B cell (primary cell): ENCODE data around the gene ASIC3.

Experiments
- EZH2 ChIP-seq: IDR thresholded peaks from 2 replicates; pipeline ENCODE4 v1.6.1; 2012; ENCODE audit warnings: borderline replicate concordance, low read depth, mild to moderate bottlenecking, moderate library complexity, low read length; ENCODE audit not compliant: insufficient read depth, poor library complexity, severe bottlenecking
- TF ChIP-seq, protein P1 (sequence below): fragments of 200-600 bp; IDR thresholded peaks from one replicate; pipeline ENCODE4 v1.8.0; 2022; ENCODE audit warnings: antibody characterized with exemption, mild to moderate bottlenecking

DNA sequence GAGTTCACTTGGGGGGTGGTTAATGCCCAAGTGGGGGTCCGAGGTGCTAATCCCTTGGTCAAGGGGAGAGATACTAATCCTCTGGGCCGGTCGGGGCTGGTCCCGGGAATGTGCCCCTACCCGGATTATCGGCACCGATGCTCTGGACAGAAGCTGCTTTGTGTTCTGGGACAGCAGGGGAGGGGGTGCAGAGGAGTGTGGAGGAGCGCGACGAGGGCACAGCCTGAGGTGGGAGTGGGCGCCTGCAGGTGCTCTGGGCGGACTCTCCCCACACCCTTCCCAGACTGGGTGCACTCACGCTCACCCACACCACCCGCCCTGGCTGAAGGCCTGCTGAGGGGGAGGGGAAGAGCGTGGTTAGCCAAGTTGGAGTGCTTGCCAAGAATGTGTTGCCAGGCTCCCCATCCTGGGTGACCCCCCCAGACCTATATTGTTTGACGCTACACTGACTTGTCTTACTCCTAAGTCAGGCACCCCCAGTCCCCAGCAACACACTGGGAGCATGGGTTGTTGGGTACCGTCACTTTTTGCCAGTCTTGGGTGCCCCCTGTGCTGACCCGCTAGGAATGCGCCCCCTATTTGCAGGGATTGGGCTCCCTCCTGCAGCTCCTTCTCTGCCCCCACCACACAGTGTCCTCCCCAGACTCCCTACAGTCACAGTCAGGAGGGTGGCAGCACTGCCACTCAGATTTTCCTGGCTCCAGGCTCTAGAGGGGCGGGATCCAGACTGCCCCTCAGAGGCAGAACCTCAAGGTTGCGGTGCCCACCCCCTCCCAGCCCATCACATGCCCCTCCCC lies 12.3 kb downstream of the ASIC3 start:
- TF ChIP-seq, protein P1, sequence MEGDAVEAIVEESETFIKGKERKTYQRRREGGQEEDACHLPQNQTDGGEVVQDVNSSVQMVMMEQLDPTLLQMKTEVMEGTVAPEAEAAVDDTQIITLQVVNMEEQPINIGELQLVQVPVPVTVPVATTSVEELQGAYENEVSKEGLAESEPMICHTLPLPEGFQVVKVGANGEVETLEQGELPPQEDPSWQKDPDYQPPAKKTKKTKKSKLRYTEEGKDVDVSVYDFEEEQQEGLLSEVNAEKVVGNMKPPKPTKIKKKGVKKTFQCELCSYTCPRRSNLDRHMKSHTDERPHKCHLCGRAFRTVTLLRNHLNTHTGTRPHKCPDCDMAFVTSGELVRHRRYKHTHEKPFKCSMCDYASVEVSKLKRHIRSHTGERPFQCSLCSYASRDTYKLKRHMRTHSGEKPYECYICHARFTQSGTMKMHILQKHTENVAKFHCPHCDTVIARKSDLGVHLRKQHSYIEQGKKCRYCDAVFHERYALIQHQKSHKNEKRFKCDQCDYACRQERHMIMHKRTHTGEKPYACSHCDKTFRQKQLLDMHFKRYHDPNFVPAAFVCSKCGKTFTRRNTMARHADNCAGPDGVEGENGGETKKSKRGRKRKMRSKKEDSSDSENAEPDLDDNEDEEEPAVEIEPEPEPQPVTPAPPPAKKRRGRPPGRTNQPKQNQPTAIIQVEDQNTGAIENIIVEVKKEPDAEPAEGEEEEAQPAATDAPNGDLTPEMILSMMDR, result no peak
- TF ChIP-seq EZH2, result no peak
